ENCODE data around the gene SPA17.

SPA17 gene

GRCh38 chr11:124745835-124746620 lies 72.3 kb downstream of the SPA17 start:
- Histone ChIP-seq H3K36me3 (ENCODE audit: control insufficient read depth, insufficient read depth, low read length) (no peaks in the 10 kb centered on the region), H3K9ac (ENCODE audit: low read depth, low read length) (no peak overlapping the region), H3K9me3 (ENCODE audit: control insufficient read depth, insufficient read depth, low read length) (no peaks in the 10 kb centered on the region), H3K4me1 (ENCODE audit: control insufficient read depth, insufficient read depth, low read length) (peaks cover 9% of the 10 kb centered on the region), H3K4me3 (ENCODE audit: low read depth, low read length) (peak overlapping the region; percentile 85), H3K27me3 (ENCODE audit: control insufficient read depth, insufficient read depth, low read length) (peaks cover 95% of the 10 kb centered on the region)

GRCh38 chr11:124746621-124747243 lies 73.0 kb downstream of the SPA17 start:
- Histone ChIP-seq H3K27me3 (ENCODE audit: control insufficient read depth, insufficient read depth, low read length) (peaks cover 95% of the 10 kb centered on the region), H3K9me3 (ENCODE audit: control insufficient read depth, insufficient read depth, low read length) (no peaks in the 10 kb centered on the region), H3K9ac (ENCODE audit: low read depth, low read length) (no peak overlapping the region), H3K4me1 (ENCODE audit: control insufficient read depth, insufficient read depth, low read length) (peaks cover 9% of the 10 kb centered on the region), H3K4me3 (ENCODE audit: low read depth, low read length) (peak overlapping the region; percentile 85), H3K36me3 (ENCODE audit: control insufficient read depth, insufficient read depth, low read length) (no peaks in the 10 kb centered on the region)

Data from iPS-15b (cell line).